ENCODE results near the gene LY6G6D.

GRCh38 chr6:31702819-31703716 is 12.1 kb upstream of the LY6G6D start, which contains the start of gene ABHD16A:
- TF ChIP-seq CTCF (IDR thresholded peaks at IDR 0.05) (peak in 2 of 5 experiments; percentile 29 to 41), POLR2A (IDR thresholded peaks at IDR 0.05) (peak; percentile 98)

All from transverse colon (tissue), 3 donors.